ENCODE measurements around the gene C10orf90. TPM values are rescaled to one million over a fixed set of nuclear protein-coding genes. Genes with fewer than 3 reads are reported as not detected.

Gene C10orf90
- polyA plus RNA-seq, 4 donors = not detected

DNA sequence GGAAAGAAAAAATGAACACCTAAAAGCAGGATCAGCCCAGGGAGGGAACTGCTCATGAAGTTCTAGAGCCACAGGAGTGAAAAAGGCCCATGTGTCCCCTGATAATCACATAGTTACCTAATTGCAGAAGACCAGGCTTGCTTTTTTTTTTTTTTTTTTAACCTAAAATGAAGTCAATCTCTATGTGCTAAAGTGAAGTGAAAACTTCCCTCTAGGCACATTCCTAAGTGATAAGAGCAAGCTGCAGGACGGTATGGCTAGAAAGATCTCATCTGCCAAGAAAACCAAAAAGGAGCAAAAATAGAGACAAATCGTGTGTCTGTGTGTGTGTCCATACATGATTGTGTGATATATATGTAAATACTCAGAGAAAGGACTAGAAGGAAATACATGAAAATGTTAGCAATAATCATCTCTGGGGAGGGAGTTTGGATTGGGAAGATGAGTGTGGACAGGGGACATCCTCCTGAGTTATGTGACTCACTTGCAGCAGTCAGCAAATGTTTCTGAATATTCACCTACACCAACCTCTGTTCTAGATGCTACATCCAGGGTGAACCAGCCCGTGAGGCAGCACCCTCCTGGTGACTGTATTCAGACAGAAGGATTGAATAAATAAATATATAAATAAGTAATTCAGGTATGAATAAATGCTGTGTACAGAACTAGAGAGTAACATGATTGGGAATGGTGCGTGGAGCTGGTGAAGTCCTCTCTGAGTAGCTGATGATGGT, 76.4 kb downstream of the C10orf90 start:
- FAIRE-seq (no peak), DNase-seq (no peak)
- H3K36me3 ChIP-seq (ENCODE audit: control insufficient read depth in 3 of 3, insufficient read depth in 2 of 3, low read depth in 1 of 3, low read length in 3 of 3) = no peaks in the 10 kb centered on the region
- no peak overlapping the region for H3K27ac ChIP-seq (ENCODE audit: low read depth in 1 of 3, low read length in 2 of 3)
- H3K9me3 ChIP-seq (ENCODE audit: control insufficient read depth in 2 of 2, insufficient read depth in 1 of 2, low read depth in 1 of 2, low read length in 1 of 2) = no peaks in the 10 kb centered on the region
- 65 to 77% (median 71%) methylated on average over 4 of the region's 4 CpGs for WGBS, 3 donors
- no peaks in the 10 kb centered on the region for H3K27me3 ChIP-seq (ENCODE audit: control insufficient read depth in 3 of 3, insufficient read depth in 3 of 3, low read length in 3 of 3)
- no peak overlapping the region for H3K4me3 ChIP-seq (ENCODE audit: low read depth in 1 of 3, low read length in 3 of 3)
- H3K4me1 ChIP-seq (ENCODE audit: control insufficient read depth in 3 of 3, insufficient read depth in 2 of 3, low read depth in 1 of 3, low read length in 2 of 3) = no peaks in the 10 kb centered on the region

DNA sequence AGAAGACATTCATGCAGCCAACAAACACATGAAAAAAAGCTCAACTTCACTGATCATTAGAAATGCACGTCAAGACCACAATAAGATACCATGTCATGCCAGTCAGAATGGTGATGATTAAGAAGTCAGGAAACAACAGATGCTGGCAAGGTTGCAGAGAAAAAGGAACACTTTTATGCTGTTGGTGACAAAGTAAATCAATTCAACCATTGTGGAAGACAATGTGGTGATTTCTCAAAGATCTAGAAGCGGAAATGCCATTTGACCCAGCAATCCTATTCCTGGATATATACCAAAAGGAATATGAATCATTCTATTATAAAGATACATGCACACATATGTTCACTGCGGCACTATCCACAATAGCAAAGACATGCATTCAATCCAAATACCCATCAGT, 77.6 kb downstream of the C10orf90 start:
- Histone ChIP-seq H3K9me3 (ENCODE audit: control insufficient read depth in 2 of 2, insufficient read depth in 1 of 2, low read depth in 1 of 2, low read length in 1 of 2) (no peaks in the 10 kb centered on the region), H3K4me1 (ENCODE audit: control insufficient read depth in 3 of 3, insufficient read depth in 2 of 3, low read depth in 1 of 3, low read length in 2 of 3) (no peaks in the 10 kb centered on the region), H3K36me3 (ENCODE audit: control insufficient read depth in 3 of 3, insufficient read depth in 2 of 3, low read depth in 1 of 3, low read length in 3 of 3) (no peaks in the 10 kb centered on the region), H3K27ac (ENCODE audit: low read depth in 1 of 3, low read length in 2 of 3) (no peak overlapping the region), H3K27me3 (ENCODE audit: control insufficient read depth in 3 of 3, insufficient read depth in 3 of 3, low read length in 3 of 3) (no peaks in the 10 kb centered on the region), H3K4me3 (ENCODE audit: low read depth in 1 of 3, low read length in 3 of 3) (no peak overlapping the region)
- WGBS, 3 donors = 82 to 93% (median 91%) methylated on average over 3 of the region's 3 CpGs
- FAIRE-seq (no peak), DNase-seq (no peak)

DNA sequence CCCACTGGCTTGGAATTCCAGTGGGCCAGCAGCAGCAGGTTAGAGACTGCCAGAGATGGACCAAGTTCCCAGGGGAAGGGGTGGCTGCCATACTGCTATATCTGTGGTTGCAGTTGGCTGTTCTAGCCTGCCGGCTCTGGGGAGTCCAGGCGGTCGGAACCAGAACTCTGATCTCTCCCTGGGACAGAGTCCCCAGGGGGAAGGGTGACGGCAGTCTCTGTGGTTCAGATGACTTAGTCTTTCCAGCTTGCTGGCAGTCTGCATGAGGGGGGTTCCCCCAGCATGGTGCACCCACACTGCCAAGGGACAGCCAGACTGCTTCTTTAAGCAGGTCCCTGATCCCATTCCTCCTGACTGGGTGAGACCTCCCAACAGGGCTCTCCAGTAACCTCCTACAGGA, 82.5 kb downstream of the C10orf90 start:
- H3K4me1 ChIP-seq (ENCODE audit: control insufficient read depth in 3 of 3, insufficient read depth in 2 of 3, low read depth in 1 of 3, low read length in 2 of 3) = no peaks in the 10 kb centered on the region
- H3K27ac ChIP-seq (ENCODE audit: low read depth in 1 of 3, low read length in 2 of 3) = no peak overlapping the region
- 89 to 92% (median 92%) methylated on average over 4 of the region's 4 CpGs for WGBS, 3 donors
- no peak overlapping the region for H3K4me3 ChIP-seq (ENCODE audit: low read depth in 1 of 3, low read length in 3 of 3)
- DNase-seq (no peak), FAIRE-seq (no peak)
- H3K36me3 ChIP-seq (ENCODE audit: control insufficient read depth in 3 of 3, insufficient read depth in 2 of 3, low read depth in 1 of 3, low read length in 3 of 3) = no peaks in the 10 kb centered on the region
- H3K9me3 ChIP-seq (ENCODE audit: control insufficient read depth in 2 of 2, insufficient read depth in 1 of 2, low read depth in 1 of 2, low read length in 1 of 2) = no peaks in the 10 kb centered on the region
- H3K27me3 ChIP-seq (ENCODE audit: control insufficient read depth in 3 of 3, insufficient read depth in 3 of 3, low read length in 3 of 3) = no peaks in the 10 kb centered on the region

DNA sequence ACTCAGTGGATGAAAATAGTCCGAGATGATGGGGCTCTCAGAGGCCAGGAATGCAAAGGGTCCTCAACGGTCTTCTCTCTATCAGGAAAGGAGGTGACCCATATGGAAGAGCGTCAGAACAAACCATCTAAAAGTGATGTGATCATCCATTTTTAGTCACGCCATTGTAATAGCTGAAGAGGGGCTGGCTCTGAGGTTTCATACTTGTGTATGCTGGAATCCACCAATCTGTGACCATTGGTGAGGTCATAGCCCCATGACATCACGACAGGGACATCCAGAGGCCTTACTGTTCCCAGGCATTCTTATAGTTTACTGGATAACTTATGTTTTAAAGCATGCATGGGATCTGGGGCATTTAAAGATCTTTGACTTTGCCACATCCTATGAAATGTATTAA, 83.6 kb downstream of the C10orf90 start:
- no peaks in the 10 kb centered on the region for H3K36me3 ChIP-seq (ENCODE audit: control insufficient read depth in 3 of 3, insufficient read depth in 2 of 3, low read depth in 1 of 3, low read length in 3 of 3)
- 67 to 84% (median 77%) methylated on average over 5 of the region's 5 CpGs for WGBS, 3 donors
- H3K9me3 ChIP-seq (ENCODE audit: control insufficient read depth in 2 of 2, insufficient read depth in 1 of 2, low read depth in 1 of 2, low read length in 1 of 2) = no peaks in the 10 kb centered on the region
- H3K27me3 ChIP-seq (ENCODE audit: control insufficient read depth in 3 of 3, insufficient read depth in 3 of 3, low read length in 3 of 3) = no peaks in the 10 kb centered on the region
- FAIRE-seq = no peak
- H3K27ac ChIP-seq (ENCODE audit: low read depth in 1 of 3, low read length in 2 of 3) = no peak overlapping the region
- no peak for DNase-seq
- H3K4me1 ChIP-seq (ENCODE audit: control insufficient read depth in 3 of 3, insufficient read depth in 2 of 3, low read depth in 1 of 3, low read length in 2 of 3) = no peaks in the 10 kb centered on the region
- H3K4me3 ChIP-seq (ENCODE audit: low read depth in 1 of 3, low read length in 3 of 3) = no peak overlapping the region

DNA sequence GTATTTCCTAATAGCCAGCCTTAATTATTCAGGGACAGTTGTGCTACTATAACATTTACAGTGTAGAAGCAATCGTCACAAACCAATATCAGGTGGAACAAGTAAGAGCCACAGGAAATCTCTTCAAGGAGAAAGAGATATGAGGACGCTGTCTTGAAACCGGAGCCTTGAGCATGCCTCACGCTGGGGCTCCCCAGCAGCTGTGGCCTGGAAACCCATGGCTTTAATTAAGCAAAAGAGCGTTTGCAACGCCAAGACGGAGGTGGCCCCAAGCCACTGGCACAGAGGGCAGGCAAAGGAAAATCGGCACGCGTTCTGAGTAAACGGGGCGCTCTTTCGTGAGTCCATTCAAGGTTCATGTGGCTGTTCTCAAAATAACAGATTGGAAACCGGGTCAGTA, 84.4 kb downstream of the C10orf90 start:
- Histone ChIP-seq H3K4me1 (ENCODE audit: control insufficient read depth in 3 of 3, insufficient read depth in 2 of 3, low read depth in 1 of 3, low read length in 2 of 3) (no peaks in the 10 kb centered on the region), H3K4me3 (ENCODE audit: low read depth in 1 of 3, low read length in 3 of 3) (no peak overlapping the region), H3K27me3 (ENCODE audit: control insufficient read depth in 3 of 3, insufficient read depth in 3 of 3, low read length in 3 of 3) (no peaks in the 10 kb centered on the region), H3K27ac (ENCODE audit: low read depth in 1 of 3, low read length in 2 of 3) (no peak overlapping the region), H3K36me3 (ENCODE audit: control insufficient read depth in 3 of 3, insufficient read depth in 2 of 3, low read depth in 1 of 3, low read length in 3 of 3) (no peaks in the 10 kb centered on the region), H3K9me3 (ENCODE audit: control insufficient read depth in 2 of 2, insufficient read depth in 1 of 2, low read depth in 1 of 2, low read length in 1 of 2) (no peaks in the 10 kb centered on the region)
- no peak for FAIRE-seq
- no peak for DNase-seq
- 80 to 87% (median 82%) methylated on average over 14 of the region's 14 CpGs for WGBS, 3 donors

DNA sequence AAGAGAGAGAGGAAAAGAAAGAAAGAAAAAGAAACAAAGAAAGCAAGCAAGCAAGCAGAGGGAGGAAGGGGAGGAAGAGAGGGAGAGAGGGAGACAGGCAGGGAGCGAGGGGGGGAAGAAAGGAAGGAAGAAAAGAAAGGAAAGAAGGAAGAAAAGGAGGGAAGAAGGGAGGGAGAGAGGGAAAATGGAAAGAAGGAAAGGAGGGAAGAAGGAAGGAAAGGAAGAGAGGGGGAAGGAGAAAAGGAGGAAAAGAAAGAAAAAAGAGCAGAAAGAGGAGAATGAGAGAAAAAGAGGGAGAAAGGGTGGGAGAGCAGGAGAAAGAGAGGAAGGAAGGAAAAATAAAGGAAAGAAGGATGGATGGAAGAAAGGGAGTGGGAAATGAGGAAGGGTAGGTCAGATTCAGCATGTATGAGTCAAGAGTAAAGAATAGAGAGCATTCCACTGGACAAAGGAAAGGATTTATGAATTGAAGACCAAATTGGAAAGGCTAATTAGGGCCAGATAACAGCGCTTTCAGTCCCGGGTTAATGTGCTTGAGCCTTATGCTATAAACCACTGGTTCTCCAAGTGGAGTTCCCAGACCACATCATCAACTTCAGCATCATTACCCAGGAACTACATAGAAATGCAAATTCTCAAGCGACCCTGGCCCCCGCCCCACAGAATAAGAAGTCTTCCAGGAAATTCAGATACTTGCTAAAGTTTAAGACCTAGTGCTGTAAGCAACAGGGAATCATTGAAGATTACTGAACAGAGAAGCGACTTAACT, 85.1 kb downstream of the C10orf90 start:
- Histone ChIP-seq H3K4me3 (ENCODE audit: low read depth in 1 of 3, low read length in 3 of 3) (no peak overlapping the region), H3K9me3 (ENCODE audit: control insufficient read depth in 2 of 2, insufficient read depth in 1 of 2, low read depth in 1 of 2, low read length in 1 of 2) (no peaks in the 10 kb centered on the region), H3K27ac (ENCODE audit: low read depth in 1 of 3, low read length in 2 of 3) (no peak overlapping the region), H3K36me3 (ENCODE audit: control insufficient read depth in 3 of 3, insufficient read depth in 2 of 3, low read depth in 1 of 3, low read length in 3 of 3) (no peaks in the 10 kb centered on the region), H3K27me3 (ENCODE audit: control insufficient read depth in 3 of 3, insufficient read depth in 3 of 3, low read length in 3 of 3) (no peaks in the 10 kb centered on the region), H3K4me1 (ENCODE audit: control insufficient read depth in 3 of 3, insufficient read depth in 2 of 3, low read depth in 1 of 3, low read length in 2 of 3) (no peaks in the 10 kb centered on the region)
- FAIRE-seq = no peak
- WGBS, 3 donors = 77 to 82% (median 81%) methylated on average over 6 of the region's 6 CpGs
- no peak for DNase-seq

DNA sequence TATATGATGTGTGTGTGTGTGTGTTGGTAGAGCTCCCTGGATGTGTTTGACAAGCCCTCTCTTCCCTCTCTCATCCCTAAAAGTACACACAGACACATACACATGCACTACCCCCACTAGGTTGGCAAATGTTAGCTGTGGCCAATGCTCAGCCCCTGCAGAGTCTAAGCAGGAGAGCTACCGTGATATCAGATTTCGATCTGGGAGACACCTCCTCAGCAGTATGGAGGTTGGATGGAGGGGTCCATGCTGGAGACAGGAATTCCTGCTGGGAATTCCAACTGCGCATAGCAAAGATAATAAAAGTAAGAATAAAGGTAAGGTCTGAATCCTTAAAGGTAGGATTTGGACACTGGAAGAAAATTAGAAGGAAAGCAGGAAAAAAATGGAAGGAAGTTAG, 85.7 kb downstream of the C10orf90 start:
- DNase-seq = no peak
- Histone ChIP-seq H3K4me1 (ENCODE audit: control insufficient read depth in 3 of 3, insufficient read depth in 2 of 3, low read depth in 1 of 3, low read length in 2 of 3) (no peaks in the 10 kb centered on the region), H3K27me3 (ENCODE audit: control insufficient read depth in 3 of 3, insufficient read depth in 3 of 3, low read length in 3 of 3) (no peaks in the 10 kb centered on the region), H3K36me3 (ENCODE audit: control insufficient read depth in 3 of 3, insufficient read depth in 2 of 3, low read depth in 1 of 3, low read length in 3 of 3) (no peaks in the 10 kb centered on the region), H3K4me3 (ENCODE audit: low read depth in 1 of 3, low read length in 3 of 3) (no peak overlapping the region), H3K27ac (ENCODE audit: low read depth in 1 of 3, low read length in 2 of 3) (no peak overlapping the region), H3K9me3 (ENCODE audit: control insufficient read depth in 2 of 2, insufficient read depth in 1 of 2, low read depth in 1 of 2, low read length in 1 of 2) (no peaks in the 10 kb centered on the region)
- FAIRE-seq = no peak
- 43 to 50% (median 43%) methylated on average over 3 of the region's 3 CpGs for WGBS, 3 donors

DNA sequence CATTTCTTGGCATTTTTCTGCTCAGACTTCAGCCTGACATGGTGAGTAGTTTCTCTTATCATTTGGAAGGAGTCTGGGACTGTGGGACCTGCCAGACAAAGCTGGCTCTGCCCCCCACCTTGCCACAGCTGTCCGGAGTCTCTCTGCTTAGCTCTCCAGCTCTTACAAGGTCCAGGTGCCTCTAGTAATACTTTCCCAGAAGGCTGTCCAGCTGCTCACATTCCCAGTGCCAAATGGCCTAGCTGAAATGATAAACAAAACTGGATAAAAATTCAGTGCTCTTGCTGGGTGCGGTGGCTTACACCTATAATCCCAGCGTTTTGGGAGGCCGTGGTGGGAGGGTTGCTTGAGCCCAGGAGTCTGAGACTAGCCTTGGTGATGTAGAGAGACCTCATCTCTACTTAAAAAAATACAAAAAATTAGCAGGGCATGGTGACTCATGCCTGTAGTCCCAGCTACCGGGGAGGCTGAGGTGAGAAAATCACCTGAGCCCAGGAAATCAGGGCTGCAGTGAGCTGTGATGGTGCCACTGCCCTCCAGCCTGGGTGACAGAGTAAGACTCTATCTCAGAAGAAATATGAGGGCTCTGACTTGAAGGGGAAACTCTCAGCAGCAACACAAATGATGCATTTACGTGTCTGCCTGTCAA, 86.8 kb downstream of the C10orf90 start:
- FAIRE-seq = no peak

More for the DNA sequence above, 86.8 kb downstream of the C10orf90 start:
- Histone ChIP-seq H3K36me3 (ENCODE audit: control insufficient read depth in 3 of 3, insufficient read depth in 2 of 3, low read depth in 1 of 3, low read length in 3 of 3) (no peaks in the 10 kb centered on the region), H3K27ac (ENCODE audit: low read depth in 1 of 3, low read length in 2 of 3) (no peak overlapping the region), H3K9me3 (ENCODE audit: control insufficient read depth in 2 of 2, insufficient read depth in 1 of 2, low read depth in 1 of 2, low read length in 1 of 2) (no peaks in the 10 kb centered on the region), H3K4me3 (ENCODE audit: low read depth in 1 of 3, low read length in 3 of 3) (no peak overlapping the region), H3K4me1 (ENCODE audit: control insufficient read depth in 3 of 3, insufficient read depth in 2 of 3, low read depth in 1 of 3, low read length in 2 of 3) (no peaks in the 10 kb centered on the region), H3K27me3 (ENCODE audit: control insufficient read depth in 3 of 3, insufficient read depth in 3 of 3, low read length in 3 of 3) (no peaks in the 10 kb centered on the region)
- 65 to 70% (median 67%) methylated on average over 6 of the region's 6 CpGs for WGBS, 3 donors
- no peak for DNase-seq
